ENCODE measurements around the gene TIE1. TPM values are rescaled to one million over a fixed set of nuclear protein-coding genes. Genes with fewer than 3 reads are reported as not detected.

Gene TIE1
- total and polyA plus RNA-seq, 2 of the 13 experiments (the other 11 are each of a cell fraction or from before 2014, with no cell fraction given), result 0.58 to 0.84 TPM

- TF ChIP-seq SRSF1 (optimal IDR thresholded peaks at IDR 0.05; ENCODE audit: low read depth, low read length) (no peak), ELF4 (CRISPR knock-in tag; IDR thresholded peaks at IDR 0.05; ENCODE audit: borderline replicate concordance) (no peak), SKIL (CRISPR knock-in tag; IDR thresholded peaks at IDR 0.05; ENCODE audit: borderline replicate concordance) (no peak), NFE2L1 (CRISPR knock-in tag; IDR thresholded peaks at IDR 0.05; ENCODE audit: borderline replicate concordance) (no peak)
- H3K4me1 ChIP-seq (ENCODE audit: insufficient read depth, low read length), result peaks cover 25% of the 10 kb centered on the region
- no TSS peak for BruUV-seq (replicated peaks)
- no peaks in the 10 kb centered on the region for H3K36me3 ChIP-seq (replicated peaks in 1 of 2; ENCODE audit: control insufficient read depth in 1 of 2, insufficient read depth in 2 of 2, low read length in 2 of 2)
- H3K4me3 ChIP-seq (replicated peaks in 1 of 3; ENCODE audit: insufficient read depth in 1 of 3, low read depth in 2 of 3, low read length in 3 of 3), result no peak overlapping the region
- ATAC-seq, result no peak
- no peak overlapping the region for H2AFZ ChIP-seq (ENCODE audit: low read length)
- H3K9me3 ChIP-seq (ENCODE audit: low read length), result no peaks in the 10 kb centered on the region
- intact Hi-C loops (cut with micrococcal nuclease; ENCODE audit: unreplicated experiment), result no loop called here
- no peak overlapping the region for H3K27ac ChIP-seq (ENCODE audit: extremely low read length, insufficient read depth, low read length)
- POLR2A ChIA-PET, result no interaction called here
- no peak overlapping the region for H3K4me2 ChIP-seq (ENCODE audit: low read depth, low read length)
- no peak overlapping the region for H3K9ac ChIP-seq (ENCODE audit: insufficient read depth, low read depth, low read length)
- H3K79me2 ChIP-seq (ENCODE audit: insufficient read depth, low read length), result no peaks in the 10 kb centered on the region
- WGBS (ENCODE audit: low lambda C conversion rate), result 30% methylated on average over 3 of the region's 3 CpGs
- peaks cover 0 to 41% of the 10 kb centered on the region in 2 experiments; a peak in 3 of 5 replicates for H3K27me3 ChIP-seq (ENCODE audit: control insufficient read depth in 1 of 2, insufficient read depth in 2 of 2, low read length in 2 of 2)
- CTCF ChIA-PET (ENCODE audit: low intra/inter-chr PET ratio, low total read pairs), result no interaction called here
- no peaks in the 10 kb centered on the region for H4K20me1 ChIP-seq (ENCODE audit: insufficient read depth, low read length)
- FAIRE-seq, result no peak
- no peak for DNase-seq (ENCODE audit: low spot score)
- in situ Hi-C loops (cut with HindIII; ENCODE audit: extremely low pct_ligation_motif_present, low pct_unique_long_range_greater_than_20kb), result no loop called here
Measured at GRCh38 chr1:43305461-43305860, 4.7 kb downstream of the TIE1 start.

- Histone ChIP-seq H3K9me3 (ENCODE audit: low read length) (no peaks in the 10 kb centered on the region), H3K4me1 (ENCODE audit: insufficient read depth, low read length) (peaks cover 25% of the 10 kb centered on the region), H3K4me3 (replicated peaks in 1 of 3; ENCODE audit: insufficient read depth in 1 of 3, low read depth in 2 of 3, low read length in 3 of 3) (no peak overlapping the region), H3K4me2 (ENCODE audit: low read depth, low read length) (no peak overlapping the region), H3K27ac (ENCODE audit: extremely low read length, insufficient read depth, low read length) (no peak overlapping the region), H3K9ac (ENCODE audit: insufficient read depth, low read depth, low read length) (no peak overlapping the region), H3K27me3 (ENCODE audit: control insufficient read depth in 1 of 2, insufficient read depth in 2 of 2, low read length in 2 of 2) (peaks cover 0 to 44% of the 10 kb centered on the region in 2 experiments; a peak in 3 of 5 replicates), H3K36me3 (replicated peaks in 1 of 2; ENCODE audit: control insufficient read depth in 1 of 2, insufficient read depth in 2 of 2, low read length in 2 of 2) (no peaks in the 10 kb centered on the region), H4K20me1 (ENCODE audit: insufficient read depth, low read length) (no peaks in the 10 kb centered on the region), H2AFZ (ENCODE audit: low read length) (no peak overlapping the region), H3K79me2 (ENCODE audit: insufficient read depth, low read length) (no peaks in the 10 kb centered on the region)
- intact Hi-C loops (cut with micrococcal nuclease; ENCODE audit: unreplicated experiment) (no loop called here), in situ Hi-C loops (cut with HindIII; ENCODE audit: extremely low pct_ligation_motif_present, low pct_unique_long_range_greater_than_20kb) (no loop called here)
- ChIA-PET CTCF (ENCODE audit: low intra/inter-chr PET ratio, low total read pairs) (no interaction called here), POLR2A (no interaction called here)
- FAIRE-seq, result no peak
- WGBS (ENCODE audit: low lambda C conversion rate), result 26% methylated on average over 6 of the region's 6 CpGs
- no peak for ATAC-seq
- no TSS peak for BruUV-seq (replicated peaks)
- DNase-seq (ENCODE audit: low spot score), result no peak
- TF ChIP-seq HOXA3 (CRISPR knock-in tag; IDR thresholded peaks at IDR 0.05) (no peak), ZNF709 (CRISPR knock-in tag; IDR thresholded peaks at IDR 0.05) (no peak), SMYD3 (CRISPR knock-in tag; IDR thresholded peaks at IDR 0.05) (no peak), ZNF292 (CRISPR knock-in tag; IDR thresholded peaks at IDR 0.05; ENCODE audit: borderline replicate concordance, low read depth) (no peak), ZNF816 (CRISPR knock-in tag; IDR thresholded peaks at IDR 0.05; ENCODE audit: borderline replicate concordance) (no peak), IKZF4 (CRISPR knock-in tag; IDR thresholded peaks at IDR 0.05; ENCODE audit: borderline replicate concordance, low read depth, not compliant biosample characterization) (no peak), NFE2 (CRISPR knock-in tag; IDR thresholded peaks at IDR 0.05) (no peak), ZNF549 (CRISPR knock-in tag; IDR thresholded peaks at IDR 0.05) (no peak)
Measured at GRCh38 chr1:43305926-43306687, 5.3 kb downstream of the TIE1 start.

All from HepG2 (cell line).